B cell (primary cell): ENCODE results near the gene CMTM1. TPM values are rescaled to one million over a fixed set of nuclear protein-coding genes. Genes with fewer than 3 reads are reported as not detected.

ENCODE experiments used
- ATAC-seq: fragments of 200-7000 bp; cut with Tn5 transposase; one replicate; pipeline ENCODE4 v1.10.0; 2021; ENCODE audit warnings: low read depth, mild to moderate bottlenecking, moderate number of reproducible peaks, moderate library complexity
- CTCF ChIA-PET: fragments of 350-600 bp; sonication (Branson Sonifier 250); formaldehyde crosslinking; loops from one replicate; lab custom pipeline; 2021; ENCODE audit warnings: antibody characterized with exemption, inconsistent platforms; lab: Charles Lee
- POLR2A ChIA-PET: fragments of 350-600 bp; sonication (Branson Sonifier 250); formaldehyde crosslinking; loops from one replicate; lab custom pipeline; 2021; ENCODE audit warnings: antibody characterized with exemption; lab: Charles Lee
- DNase-seq: peaks from one replicate; pipeline ENCODE4 v3.0.0; 2013
- H2AFZ ChIP-seq: 2 replicates; pipeline ENCODE4 v1.6.1; 2012; ENCODE audit warnings: mild to moderate bottlenecking, low read depth, low read length; ENCODE audit not compliant: insufficient read depth, poor library complexity, severe bottlenecking
- H3K27ac ChIP-seq, 2 donors: 1 replicate in 1 of 2; 2 replicates in 1 of 2; pipeline ENCODE4 v1.5.1; 2012 to 2013; ENCODE audit warnings: low read length in 2 of 2, mild to moderate bottlenecking in 2 of 2, moderate library complexity in 1 of 2
- H3K27me3 ChIP-seq, 4 experiments: fragments of 200-600 bp in 1 of 4; sonication (generic) in 1 of 4; replicated peaks in 1 of 4; 1 replicate in 2 of 4; 2 replicates in 2 of 4; pipeline versions ENCODE4 v1.6.1 to v1.7.0; 2013 to 2016; ENCODE audit warnings: low read length in 3 of 4, mild to moderate bottlenecking in 2 of 4, mixed read lengths in 1 of 4, moderate library complexity in 1 of 4; ENCODE audit not compliant: insufficient read depth in 4 of 4, control insufficient read depth in 3 of 4; ENCODE audit errors: control extremely low read depth in 1 of 4
- H3K36me3 ChIP-seq, 2 experiments: replicated peaks in 1 of 2; 1 replicate in 1 of 2; 2 replicates in 1 of 2; pipeline versions ENCODE4 v1.6.1 to v1.7.1; 2013; ENCODE audit warnings: low read length in 1 of 2; ENCODE audit not compliant: insufficient read depth in 2 of 2, control insufficient read depth in 1 of 2; ENCODE audit errors: control extremely low read depth in 1 of 2, extremely low read depth in 1 of 2
- H3K4me1 ChIP-seq, 2 donors: fragments of 200-600 bp in 1 of 2; sonication (generic) in 1 of 2; 1 replicate in 1 of 2; 2 replicates in 1 of 2; pipeline versions ENCODE4 v1.5.1 to v1.6.1; 2013 to 2017; ENCODE audit warnings: low read length in 2 of 2; ENCODE audit not compliant: control insufficient read depth in 2 of 2, insufficient read depth in 2 of 2
- H3K4me2 ChIP-seq: replicated peaks from 2 replicates; pipeline ENCODE3; 2012; ENCODE audit warnings: mild to moderate bottlenecking, low read depth, low read length; ENCODE audit not compliant: poor library complexity, severe bottlenecking
- H3K4me3 ChIP-seq, 5 experiments: fragments of 200-600 bp in 1 of 5; sonication (generic) in 1 of 5; 1 replicate in 3 of 5; 2 replicates in 2 of 5; pipeline versions ENCODE4 v1.5.1 to v1.7.0; 2011 to 2016; ENCODE audit warnings: low read length in 4 of 5, mild to moderate bottlenecking in 4 of 5, low read depth in 2 of 5, control low read depth in 1 of 5, moderate library complexity in 1 of 5; ENCODE audit not compliant: insufficient read depth in 1 of 5; ENCODE audit errors: control extremely low read depth in 1 of 5, extremely low read depth in 1 of 5
- H3K79me2 ChIP-seq: fragments of 200-600 bp; sonication (generic); one replicate; pipeline ENCODE4 v1.6.0; 2016; ENCODE audit warnings: low read length; ENCODE audit not compliant: control insufficient read depth, insufficient read depth
- H3K9ac ChIP-seq: fragments of 200-600 bp; sonication (generic); 2 replicates; pipeline ENCODE4 v1.6.1; 2017; ENCODE audit warnings: mild to moderate bottlenecking, low read length, moderate library complexity
- H3K9me3 ChIP-seq, 3 donors: one replicate each; pipeline versions ENCODE4 v1.6.1 to v1.7.1; 2013; ENCODE audit warnings: low read length in 2 of 3; ENCODE audit not compliant: control insufficient read depth in 2 of 3, insufficient read depth in 1 of 3; ENCODE audit errors: control extremely low read depth in 1 of 3
- H4K20me1 ChIP-seq: 2 replicates; pipeline ENCODE4 v1.6.0; 2012; ENCODE audit warnings: mild to moderate bottlenecking, low read length; ENCODE audit not compliant: insufficient read depth, control insufficient read depth, poor library complexity, severe bottlenecking
- H3K27ac Mint-ChIP-seq: one replicate; pipeline ENCODE4 v1.8.0; 2021; ENCODE audit warnings: mixed read lengths
- H3K27me3 Mint-ChIP-seq: one replicate; pipeline ENCODE4 v1.8.0; 2021; ENCODE audit warnings: mixed read lengths
- H3K4me1 Mint-ChIP-seq: one replicate; pipeline ENCODE4 v1.8.0; 2021; ENCODE audit warnings: mixed read lengths
- H3K4me3 Mint-ChIP-seq: one replicate; pipeline ENCODE4 v1.8.0; 2021; ENCODE audit warnings: mixed read lengths
- H3K9me3 Mint-ChIP-seq: one replicate; pipeline ENCODE4 v1.8.0; 2022; ENCODE audit warnings: mixed read lengths; ENCODE audit not compliant: insufficient read depth
- EZH2 ChIP-seq: IDR thresholded peaks from 2 replicates; pipeline ENCODE4 v1.6.1; 2012; ENCODE audit warnings: borderline replicate concordance, low read depth, mild to moderate bottlenecking, moderate library complexity, low read length; ENCODE audit not compliant: insufficient read depth, poor library complexity, severe bottlenecking
- WGBS: methylation state at CpG from one replicate; pipeline ENCODE4 v1.1.5; 2013; ENCODE audit warnings: missing lambda C conversion rate; ENCODE audit not compliant: insufficient coverage; 5-methylcytosine and 5-hydroxymethylcytosine counted together
- intact Hi-C: fragments of 100-400 bp; cut with micrococcal nuclease; formaldehyde crosslinking; loops from one replicate; pipeline ENCODE4 v1.10.0; 2022
- polyA plus RNA-seq: library from polyadenylated mRNA; depleted of rRNA; stranded (reverse); fragments of >200 nt; gene quantifications from 2 replicates; pipeline ENCODE4 v1.2.3, GENCODE V29; 2012
- total RNA-seq, 2 donors: library from RNA; stranded (reverse); fragments of 120-200 nt in 1 of 2; gene quantifications; 1 replicate in 1 of 2; 2 replicates in 1 of 2; pipeline versions ENCODE4 v1.2.3 to v1.2.4, GENCODE V29; 2013 to 2022
- TF ChIP-seq, protein P1 (sequence below): fragments of 200-600 bp; IDR thresholded peaks from one replicate; pipeline ENCODE4 v1.8.0; 2022; ENCODE audit warnings: antibody characterized with exemption, mild to moderate bottlenecking

Gene CMTM1
- total and polyA plus RNA-seq, 2 donors (not counting 1 experiment from before 2014, with no cell fraction given): 1.6 to 5.9 TPM

DNA sequence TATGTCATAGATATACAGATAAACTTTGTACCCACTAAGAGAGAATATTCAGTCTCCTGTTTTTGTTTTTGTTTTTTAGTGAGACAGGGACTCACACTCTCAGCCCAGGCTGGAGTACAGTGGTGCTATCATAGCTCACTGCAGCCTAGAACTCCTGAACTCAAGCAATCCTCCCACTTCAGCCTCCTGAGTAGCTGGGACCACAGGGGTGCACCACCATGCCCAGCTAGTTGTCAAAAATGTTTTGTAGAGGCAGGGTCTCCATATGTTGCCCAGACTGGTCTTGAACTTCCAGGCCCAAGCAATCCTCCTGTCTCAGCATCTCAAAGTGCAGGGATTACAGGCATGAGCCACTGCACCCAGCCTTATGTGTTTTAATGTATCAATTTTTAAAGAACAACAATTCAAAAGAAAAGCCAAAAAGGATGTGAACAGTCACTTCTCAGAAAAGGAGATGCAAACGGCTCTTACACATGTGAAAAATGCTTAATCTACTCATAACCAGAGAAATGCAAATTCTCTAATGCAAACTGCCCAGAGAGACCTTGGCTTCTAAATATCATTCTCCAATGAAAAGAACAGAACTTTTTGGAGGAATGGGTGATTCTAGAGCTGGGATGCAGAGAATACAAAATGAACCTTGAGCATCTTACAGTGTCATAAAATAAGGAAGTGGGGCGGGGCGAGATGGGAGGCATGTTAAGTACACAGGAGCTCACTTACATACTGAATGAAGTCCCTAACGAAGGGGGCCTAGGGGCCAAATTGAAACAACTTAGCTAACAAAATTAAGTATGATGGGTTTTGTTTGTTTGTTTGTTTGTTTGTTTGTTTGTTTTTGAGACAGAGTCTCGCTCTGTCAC, 31.0 kb downstream of the CMTM1 start:
- H3K4me3 ChIP-seq: no peak overlapping the region
- ChIA-PET CTCF (interaction anchor here (1.2 kb wide), 1 partner anchor 115 kb away, joined by 3 read pairs; no protein-coding TSS in a partner anchor), POLR2A (no interaction called here)
- H3K27me3 Mint-ChIP-seq: peaks cover 25% of the 10 kb centered on the region
- H4K20me1 ChIP-seq: no peaks in the 10 kb centered on the region
- H3K4me1 Mint-ChIP-seq: peaks cover 8% of the 10 kb centered on the region
- no peak for TF ChIP-seq EZH2
- TF ChIP-seq, protein P1, sequence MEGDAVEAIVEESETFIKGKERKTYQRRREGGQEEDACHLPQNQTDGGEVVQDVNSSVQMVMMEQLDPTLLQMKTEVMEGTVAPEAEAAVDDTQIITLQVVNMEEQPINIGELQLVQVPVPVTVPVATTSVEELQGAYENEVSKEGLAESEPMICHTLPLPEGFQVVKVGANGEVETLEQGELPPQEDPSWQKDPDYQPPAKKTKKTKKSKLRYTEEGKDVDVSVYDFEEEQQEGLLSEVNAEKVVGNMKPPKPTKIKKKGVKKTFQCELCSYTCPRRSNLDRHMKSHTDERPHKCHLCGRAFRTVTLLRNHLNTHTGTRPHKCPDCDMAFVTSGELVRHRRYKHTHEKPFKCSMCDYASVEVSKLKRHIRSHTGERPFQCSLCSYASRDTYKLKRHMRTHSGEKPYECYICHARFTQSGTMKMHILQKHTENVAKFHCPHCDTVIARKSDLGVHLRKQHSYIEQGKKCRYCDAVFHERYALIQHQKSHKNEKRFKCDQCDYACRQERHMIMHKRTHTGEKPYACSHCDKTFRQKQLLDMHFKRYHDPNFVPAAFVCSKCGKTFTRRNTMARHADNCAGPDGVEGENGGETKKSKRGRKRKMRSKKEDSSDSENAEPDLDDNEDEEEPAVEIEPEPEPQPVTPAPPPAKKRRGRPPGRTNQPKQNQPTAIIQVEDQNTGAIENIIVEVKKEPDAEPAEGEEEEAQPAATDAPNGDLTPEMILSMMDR: no peak
- H3K4me1 ChIP-seq: peaks cover 8 to 9% of the 10 kb centered on the region in 2 donors
- ATAC-seq (no peak), DNase-seq (no peak)
- intact Hi-C loops: no loop called here
- WGBS: 44% methylated on average over 3 of the region's 5 CpGs
- H3K4me3 Mint-ChIP-seq: no peak overlapping the region
- peaks cover 6% of the 10 kb centered on the region for H3K9me3 Mint-ChIP-seq
- no peak overlapping the region for H2AFZ ChIP-seq
- H3K9ac ChIP-seq: no peak overlapping the region
- no peaks in the 10 kb centered on the region for H3K79me2 ChIP-seq
- no peak overlapping the region for H3K4me2 ChIP-seq
- H3K27ac ChIP-seq: no peak overlapping the region
- H3K9me3 ChIP-seq: peaks cover 2 to 28% (median 21%) of the 10 kb centered on the region in 3 donors
- no peaks in the 10 kb centered on the region for H3K36me3 ChIP-seq
- H3K27ac Mint-ChIP-seq: no peak overlapping the region
- peaks cover 0 to 17% (median 11%) of the 10 kb centered on the region in 4 experiments for H3K27me3 ChIP-seq

DNA sequence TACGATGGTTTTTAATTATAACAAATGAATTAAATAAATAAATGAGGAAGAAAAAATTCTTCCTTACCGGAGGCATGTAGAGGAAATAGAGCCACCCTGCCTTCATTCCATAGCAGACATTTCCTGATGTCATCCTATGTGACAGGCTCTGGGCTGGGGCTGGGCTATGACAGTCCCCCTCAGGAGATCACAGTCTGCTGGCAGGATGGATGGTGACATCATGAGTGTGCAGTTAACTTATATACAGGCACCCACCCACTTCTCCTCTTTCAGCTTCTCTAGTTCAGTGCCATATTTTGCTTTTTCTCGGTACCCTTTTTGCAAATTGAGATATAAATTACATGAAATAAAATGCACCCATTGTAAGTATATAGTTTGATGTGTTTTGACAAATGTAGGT, 31.9 kb downstream of the CMTM1 start:
- peaks cover 29% of the 10 kb centered on the region for H3K27me3 Mint-ChIP-seq
- DNase-seq (no peak), ATAC-seq (no peak)
- no CpG with 5 or more reads among the region's 3 CpGs for WGBS
- H3K9ac ChIP-seq: no peak overlapping the region
- no peak overlapping the region for H3K4me2 ChIP-seq
- intact Hi-C loops: no loop called here
- H3K27me3 ChIP-seq: peaks cover 0 to 19% (median 11%) of the 10 kb centered on the region in 4 experiments
- CTCF ChIA-PET: interaction anchor here (1.4 kb wide), 1 partner anchor 9 kb away, joined by 6 read pairs; no protein-coding TSS in a partner anchor
- H3K27ac ChIP-seq: no peak overlapping the region
- H3K9me3 ChIP-seq: peaks cover 2 to 25% (median 21%) of the 10 kb centered on the region in 3 donors
- TF ChIP-seq EZH2: no peak
- TF ChIP-seq, protein P1: no peak
- no peak overlapping the region for H2AFZ ChIP-seq
- H3K4me1 Mint-ChIP-seq: peaks cover 12% of the 10 kb centered on the region
- no peak overlapping the region for H3K27ac Mint-ChIP-seq
- POLR2A ChIA-PET: no interaction called here
- peaks cover 6% of the 10 kb centered on the region for H3K9me3 Mint-ChIP-seq
- H3K4me1 ChIP-seq: peaks cover 8 to 9% of the 10 kb centered on the region in 2 donors
- H4K20me1 ChIP-seq: no peaks in the 10 kb centered on the region
- no peaks in the 10 kb centered on the region for H3K36me3 ChIP-seq
- no peaks in the 10 kb centered on the region for H3K79me2 ChIP-seq
- H3K4me3 Mint-ChIP-seq: no peak overlapping the region
- H3K4me3 ChIP-seq: no peak overlapping the region
